GM12891 (cell line): ENCODE results near the gene AFF4.

Source experiments
- PAX5 ChIP-seq: IDR thresholded peaks from 2 replicates; pipeline ENCODE4 v1.6.1; 2011; ENCODE audit warnings: low read length, moderate library complexity, mild to moderate bottlenecking; ENCODE audit not compliant: insufficient read depth, severe bottlenecking
- POLR2A ChIP-seq: IDR thresholded peaks from 2 replicates; pipeline ENCODE4 v1.6.1; 2011; ENCODE audit warnings: low read depth, low read length, control low read depth
- POLR2AphosphoS5 ChIP-seq: IDR thresholded peaks from 2 replicates; pipeline ENCODE4 v1.6.1; 2011; ENCODE audit warnings: low read depth, low read length, control low read depth
- POU2F2 ChIP-seq: IDR thresholded peaks from 2 replicates; pipeline ENCODE4 v1.6.1; 2011; ENCODE audit warnings: low read depth, mild to moderate bottlenecking, control low read depth, low read length, moderate library complexity
- SPI1 ChIP-seq: IDR thresholded peaks from 2 replicates; pipeline ENCODE4 v1.6.1; 2011; ENCODE audit warnings: low read depth, low read length, control low read depth
- TAF1 ChIP-seq: IDR thresholded peaks from 2 replicates; pipeline ENCODE4 v1.6.1; 2011; ENCODE audit warnings: low read depth, low read length, control low read depth

- TF ChIP-seq POLR2AphosphoS5 (no peak), POLR2A (no peak), TAF1 (no peak), POU2F2 (no peak), SPI1 (no peak), PAX5 (no peak)
Observed at GRCh38 chr5:132909702-132910101, 53.7 kb downstream of the AFF4 start.
